K562 (cell line): ENCODE measurements around the gene CDC123. TPM values are rescaled to one million over a fixed set of nuclear protein-coding genes. Genes with fewer than 3 reads are reported as not detected.

Experiments used
- ARID2 ChIP-seq: fragments of 450-650 bp; IDR thresholded peaks from 2 replicates; pipeline ENCODE4 v1.6.1; 2017; ENCODE audit warnings: antibody characterized with exemption, mild to moderate bottlenecking
- CTCF ChIP-seq, 3 experiments: IDR thresholded peaks in 2 of 3; conservative IDR thresholded peaks in 1 of 3; 2 replicates each; pipeline ENCODE4 v1.5.1; 2011 to 2012; ENCODE audit warnings: low read length in 3 of 3, mild to moderate bottlenecking in 3 of 3, control low read depth in 2 of 3, improper control_type of control experiment in 1 of 3, inconsistent platforms in 1 of 3, low read depth in 1 of 3, mixed read lengths in 1 of 3, moderate library complexity in 1 of 3; ENCODE audit not compliant: insufficient read depth in 2 of 3
- DPF2 ChIP-seq: fragments of 450-650 bp; IDR thresholded peaks from 2 replicates; pipeline ENCODE4 v1.6.1; 2016
- ERF ChIP-seq: fragments of 450-650 bp; formaldehyde crosslinking; IDR thresholded peaks from 2 replicates; pipeline ENCODE4 v1.4.0; 2020; ENCODE audit warnings: mild to moderate bottlenecking, mixed read lengths
- FIP1L1 ChIP-seq: fragments of 200-400 bp; formaldehyde crosslinking; IDR thresholded peaks from 2 replicates; pipeline ENCODE4 v1.6.1; 2018; ENCODE audit warnings: mild to moderate bottlenecking, low read depth, low read length; ENCODE audit not compliant: poor library complexity, severe bottlenecking
- FOXK2 ChIP-seq, 2 experiments: fragments of 450-650 bp; IDR thresholded peaks in 1 of 2; conservative IDR thresholded peaks in 1 of 2; 2 replicates each; pipeline ENCODE4 v1.6.1; 2016; ENCODE audit warnings: low read depth in 2 of 2, mild to moderate bottlenecking in 1 of 2
- FUS ChIP-seq: fragments of 200-400 bp; formaldehyde crosslinking; optimal IDR thresholded peaks from 2 replicates; pipeline ENCODE3; 2017; ENCODE audit warnings: low read depth, low read length
- MCM3 ChIP-seq: fragments of 450-650 bp; IDR thresholded peaks from 2 replicates; pipeline ENCODE4 v1.6.1; 2016
- MECOM ChIP-seq: fragments of 250-450 bp; sonication (Bioruptor Pico); IDR thresholded peaks from 2 replicates; pipeline ENCODE4 v1.8.0; 2022; ENCODE audit warnings: inconsistent platforms
- NCOR1 ChIP-seq: fragments of 450-650 bp; IDR thresholded peaks from 2 replicates; pipeline ENCODE4 v1.6.1; 2016; ENCODE audit warnings: mild to moderate bottlenecking, moderate library complexity
- POLR2A ChIP-seq: fragments of 450-650 bp; conservative IDR thresholded peaks from 2 replicates; pipeline ENCODE4 v1.6.1; 2016
- POLR2AphosphoS2 ChIP-seq: IDR thresholded peaks from 2 replicates; pipeline ENCODE4 v1.6.1; 2012; ENCODE audit warnings: low read length, improper control_type of control experiment
- RBM17 ChIP-seq: fragments of 200-400 bp; formaldehyde crosslinking; IDR thresholded peaks from 2 replicates; pipeline ENCODE4 v1.6.1; 2017; ENCODE audit warnings: low read depth, mild to moderate bottlenecking, low read length, borderline replicate concordance
- SMARCB1 ChIP-seq: IDR thresholded peaks from 2 replicates; pipeline ENCODE4 v1.6.1; 2011; ENCODE audit warnings: improper control_type of control experiment, low read depth; ENCODE audit not compliant: insufficient read length
- SMC3 ChIP-seq: conservative IDR thresholded peaks from 2 replicates; pipeline ENCODE4 v1.6.1; 2011; ENCODE audit warnings: low read depth, low read length, improper control_type of control experiment; ENCODE audit not compliant: insufficient read depth
- TCF7L2 ChIP-seq: fragments of 150-350 bp; IDR thresholded peaks from 2 replicates; pipeline ENCODE4 v1.6.1; 2016; ENCODE audit warnings: low read depth, mild to moderate bottlenecking, low read length, moderate library complexity
- THRA ChIP-seq: fragments of 450-650 bp; IDR thresholded peaks from 2 replicates; pipeline ENCODE4 v1.6.1; 2017; ENCODE audit warnings: mild to moderate bottlenecking, moderate library complexity
- VEZF1 ChIP-seq: fragments of 200-800 bp; sonication (Bioruptor generic); IDR thresholded peaks from 2 replicates; pipeline ENCODE4 v1.6.1; 2017; ENCODE audit warnings: missing genetic modification characterization, missing compliant biosample characterization
- ZKSCAN1 ChIP-seq: fragments of 150-350 bp; IDR thresholded peaks from 2 replicates; pipeline ENCODE4 v1.6.1; 2016; ENCODE audit warnings: low read depth, low read length
- ZNF217 ChIP-seq: sonication (generic); formaldehyde crosslinking; IDR thresholded peaks from 2 replicates; pipeline ENCODE4 v1.8.0; 2022; ENCODE audit warnings: mild to moderate bottlenecking, missing genetic modification reagents
- ZNF398 ChIP-seq: fragments of 250-450 bp; sonication (Bioruptor Pico); IDR thresholded peaks from 2 replicates; pipeline ENCODE4 v1.8.0; 2021; ENCODE audit warnings: moderate library complexity, mild to moderate bottlenecking, inconsistent platforms
- ZNF41 ChIP-seq: fragments of 250-450 bp; sonication (Bioruptor Pico); conservative IDR thresholded peaks from 2 replicates; pipeline ENCODE4 v1.4.0; 2020; ENCODE audit warnings: mild to moderate bottlenecking
- ZNF586 ChIP-seq: fragments of 450-650 bp; formaldehyde crosslinking; conservative IDR thresholded peaks from 2 replicates; pipeline ENCODE4 v1.4.0; 2020; ENCODE audit warnings: mild to moderate bottlenecking, moderate library complexity
- polyA plus RNA-seq, 8 experiments: library from polyadenylated mRNA; depleted of rRNA in 4 of 8; stranded (reverse) in 5 of 8; unstranded in 3 of 8; fragments of >200 nt; fragmentation: Nextera tagmentation in 2 of 8; fragmentation: Illumina TruSeq in 1 of 8; extraction: Ambion mirVana in 2 of 8; extraction: Trizol in 1 of 8; gene quantifications; 2 replicates each; pipeline versions ENCODE4 v1.2.1 to v1.2.3, GENCODE V29; 2011 to 2014; ENCODE audit warnings: inconsistent platforms in 1 of 8, missing spikeins in 1 of 8
- total RNA-seq, 7 experiments: library from RNA; depleted of rRNA in 6 of 7; stranded (reverse); fragments of >200 nt in 6 of 7; fragmentation: Illumina TruSeq in 2 of 7; extraction: Trizol in 2 of 7; gene quantifications; 2 replicates each; pipeline versions ENCODE4 v1.2.1 to v1.2.3, GENCODE V29; 2011 to 2021; ENCODE audit warnings: low replicate concordance in 1 of 7

CDC123 gene
- total and polyA plus RNA-seq, 9 of the 15 experiments (the other 6 are each of a cell fraction or from before 2014, with no cell fraction given): 137 to 288 (median 175) TPM

- TF ChIP-seq RBM17 (no peak), ERF (CRISPR knock-in tag) (0 out of 2 replicates have a peak, but pooled peaks have one; percentile 9), SMC3 (no peak), MECOM (CRISPR knock-in tag) (no peak), THRA (no peak), ZNF41 (CRISPR knock-in tag) (no peak), FOXK2 (conservative IDR thresholded peaks at IDR 0.05 in 1 of 2, IDR thresholded peaks at IDR 0.05 in 1 of 2; ENCODE audit: low read depth in 2 of 2) (peak; percentile 92 to 97), CTCF (IDR thresholded peaks at IDR 0.05 in 2 of 3, conservative IDR thresholded peaks at IDR 0.05 in 1 of 3; ENCODE audit: insufficient read depth in 2 of 3, low read depth in 1 of 3, low read length in 3 of 3) (peak in 1 of 3 experiments; percentile 11; a peak in 1 of 6 replicates), ZKSCAN1 (0 out of 2 replicates have a peak, but pooled peaks have one; percentile 66), VEZF1 (CRISPR knock-in tag) (peak; percentile 84), ARID2 (no peak), SMARCB1 (no peak), ZNF398 (CRISPR knock-in tag) (no peak), MCM3 (no peak), ZNF586 (no peak), NCOR1 (peak; percentile 34; the same call in 1 of the 2 replicates), FUS (no peak), DPF2 (peak; percentile 22; the same call in 1 of the 2 replicates), FIP1L1 (no peak), TCF7L2 (no peak), POLR2AphosphoS2 (no peak), POLR2A (peak; percentile 90), ZNF217 (CRISPR knock-in tag) (no peak)
These were observed at the start of gene CDC123, which contains the start of gene NUDT5 (continued) for GRCh38 chr10:12195603-12196506.
